Hematopoietic multipotent progenitor cell treated with erythropoietin and hydrocortisone succinate and interleukin-3 and kit ligand, for 4 days (in vitro differentiated cells): Measurements from ENCODE around the gene CABP4.

Source experiments
- DNase-seq: peaks from one replicate; pipeline ENCODE4 v3.0.0-alpha.2; 2015

The CABP4 gene

DNA sequence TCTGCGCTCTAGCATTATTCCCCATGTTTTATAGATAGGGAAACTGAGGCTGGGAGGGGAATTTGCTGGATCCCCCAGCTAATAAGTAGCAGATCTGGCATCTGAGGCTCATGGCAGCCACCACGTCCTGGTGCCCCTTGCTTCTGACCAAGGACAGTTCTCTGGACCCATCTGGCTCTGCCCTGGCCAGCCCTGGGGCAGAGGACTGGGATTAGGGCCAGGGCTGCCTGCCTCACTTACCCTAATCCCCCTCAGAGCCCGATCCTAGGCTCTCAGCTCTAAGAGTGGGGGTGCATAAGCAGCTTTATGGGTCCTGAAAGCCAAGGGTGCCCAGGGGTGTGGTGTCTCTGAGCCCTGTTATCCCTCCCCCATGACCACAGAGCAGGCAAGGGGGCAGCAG, at the start of gene CABP4:
Gene CABP4 (plus strand): TSS at position 301 of the 400 bp plus-strand sequence. CDS start 70 bp downstream, at position 371.
- no peak for DNase-seq

DNA sequence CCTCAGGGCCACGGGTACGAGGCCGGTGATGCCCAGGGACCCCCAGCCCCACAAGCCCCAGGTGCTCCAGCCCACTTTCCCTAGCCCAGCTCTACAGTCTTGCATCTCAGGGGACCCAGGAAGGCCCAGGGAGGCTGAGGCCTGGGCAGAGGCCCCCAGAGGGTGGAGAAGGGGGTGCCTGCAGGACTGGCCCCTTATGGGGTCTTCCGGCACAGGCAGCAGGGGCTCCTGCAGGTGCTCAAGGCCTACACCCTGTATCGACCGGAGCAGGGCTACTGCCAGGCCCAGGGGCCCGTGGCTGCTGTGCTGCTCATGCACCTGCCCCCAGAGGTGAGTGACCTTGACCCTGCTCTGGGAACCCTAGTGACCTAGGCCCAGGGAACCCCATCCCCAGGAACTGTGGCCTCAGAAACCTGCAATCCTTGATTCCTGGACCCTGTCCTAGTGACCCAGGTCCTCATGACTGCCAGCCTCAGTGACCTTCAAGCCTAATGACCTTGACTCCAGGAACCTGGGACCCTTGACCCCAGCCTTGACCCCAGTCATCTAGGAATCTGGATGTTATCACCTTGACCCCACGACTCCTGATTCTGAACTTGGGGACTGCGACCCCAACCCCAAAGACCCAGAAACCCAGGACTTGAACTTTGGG, 49.3 kb upstream of the CABP4 start:
- DNase-seq = no peak

DNA sequence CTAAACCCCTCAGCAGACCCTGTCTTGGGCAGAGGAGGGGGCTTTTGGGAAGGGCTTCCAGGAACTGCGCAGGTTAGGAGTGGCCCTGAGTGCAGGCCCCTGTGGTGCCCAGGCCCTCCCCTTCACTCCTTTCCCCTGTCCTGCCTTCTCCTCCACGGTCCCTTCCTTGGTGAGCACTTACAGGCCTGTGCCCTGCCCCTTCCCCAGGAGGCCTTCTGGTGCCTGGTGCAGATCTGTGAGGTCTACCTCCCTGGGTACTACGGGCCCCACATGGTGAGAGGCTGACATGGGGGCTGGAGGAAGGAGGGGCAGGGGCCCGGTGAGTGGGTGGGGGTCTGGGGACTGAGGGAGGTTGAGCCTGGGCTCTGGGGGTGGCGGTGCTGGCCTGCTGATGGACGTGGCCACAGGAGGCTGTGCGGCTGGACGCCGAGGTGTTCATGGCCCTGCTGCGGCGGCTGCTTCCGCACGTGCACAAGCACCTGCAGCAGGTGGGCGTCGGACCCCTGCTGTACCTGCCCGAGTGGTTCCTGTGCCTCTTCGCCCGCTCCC, 48.7 kb upstream of the CABP4 start:
- no peak for DNase-seq

DNA sequence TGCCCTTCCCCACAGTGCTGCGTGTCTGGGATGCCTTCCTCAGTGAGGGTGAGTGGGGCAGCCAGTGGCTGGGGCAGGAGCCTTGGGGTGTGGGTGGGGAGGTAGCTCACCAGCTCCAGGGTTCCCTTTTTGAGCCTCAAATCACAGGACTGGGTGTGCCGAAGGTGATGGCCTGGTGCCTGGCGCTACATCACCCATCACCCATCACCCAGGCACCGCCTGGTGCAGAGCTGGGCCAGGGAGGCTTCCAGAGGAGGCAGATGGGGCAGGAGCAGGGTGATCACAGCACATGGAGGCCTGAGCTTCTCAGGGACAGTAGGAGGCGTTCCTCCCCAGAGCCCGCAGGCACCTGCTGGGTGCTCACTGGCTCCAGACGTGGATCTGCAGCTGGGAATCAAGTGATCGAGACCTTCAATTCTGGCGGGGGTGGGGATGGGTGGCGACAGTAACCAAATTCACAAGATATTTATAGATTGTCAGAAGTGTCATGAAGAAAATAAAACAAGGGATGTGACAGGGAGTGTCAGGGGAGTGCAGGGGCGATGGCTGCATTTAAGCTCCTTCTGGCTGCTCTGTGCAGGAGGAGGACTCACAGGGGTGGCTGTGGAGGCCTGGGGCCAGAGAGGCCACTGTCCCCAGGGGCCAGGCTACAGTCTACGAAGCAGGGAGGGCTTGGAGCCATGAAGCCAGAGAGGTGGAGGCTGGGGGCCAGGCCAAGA, 48.0 kb upstream of the CABP4 start:
- DNase-seq = no peak

DNA sequence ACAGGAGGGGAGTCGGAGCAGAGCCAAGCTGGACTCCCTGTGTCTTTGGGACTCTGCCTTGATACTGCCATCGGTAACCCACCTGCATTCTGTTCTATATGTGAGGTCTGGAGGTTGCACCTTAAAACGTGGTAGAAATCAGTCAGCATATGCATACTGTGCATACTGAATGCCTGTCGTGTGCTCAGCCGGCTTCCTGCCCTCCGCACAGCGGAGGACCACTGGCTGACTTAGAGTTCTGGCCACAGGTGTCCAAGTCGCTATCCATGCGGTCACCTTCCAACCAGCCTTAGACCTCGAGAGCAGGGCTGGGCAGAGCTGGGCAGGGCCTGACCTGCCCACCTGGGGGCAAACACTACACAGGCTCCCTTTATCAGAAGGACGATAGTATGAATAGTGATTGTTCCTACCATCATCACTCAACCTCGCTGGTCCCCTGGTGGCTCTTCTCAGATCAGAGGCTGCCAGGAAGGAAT, 47.4 kb upstream of the CABP4 start:
- no peak for DNase-seq

DNA sequence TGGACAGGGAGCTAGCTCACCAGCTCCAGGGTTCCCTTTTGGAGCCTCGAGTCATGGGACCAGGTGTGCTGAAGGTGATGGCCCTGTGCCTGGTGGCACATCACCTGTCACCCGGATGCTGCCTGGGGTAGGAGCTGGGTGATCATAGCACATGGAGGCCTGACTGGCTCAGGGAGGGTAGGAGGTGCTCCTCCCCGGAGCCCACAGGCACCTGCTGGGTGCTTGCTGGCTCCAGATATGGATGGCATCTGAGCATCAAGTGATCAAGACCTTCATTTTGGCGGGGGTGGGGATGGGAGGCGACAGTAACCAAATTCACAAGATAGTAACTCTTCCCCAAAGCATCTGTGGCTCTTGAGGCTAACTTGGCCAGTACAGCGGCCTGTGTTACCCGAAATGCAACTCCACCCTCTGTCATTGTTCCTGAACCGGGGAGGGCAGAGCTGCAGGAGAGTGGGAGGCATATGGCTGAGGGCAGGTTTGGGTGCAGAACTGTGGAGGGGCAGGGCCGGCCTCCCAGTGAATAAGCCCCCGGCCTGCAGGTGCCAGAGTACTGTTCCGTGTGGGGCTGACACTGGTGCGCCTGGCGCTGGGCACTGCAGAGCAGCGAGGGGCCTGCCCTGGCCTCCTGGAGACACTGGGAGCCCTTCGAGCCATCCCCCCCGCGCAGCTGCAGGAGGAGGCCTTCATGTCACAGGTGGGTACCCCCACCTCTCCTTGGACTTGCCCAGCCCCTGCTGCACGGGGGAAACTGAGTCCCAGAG, 46.5 kb upstream of the CABP4 start:
- peak; percentile 62 for DNase-seq

DNA sequence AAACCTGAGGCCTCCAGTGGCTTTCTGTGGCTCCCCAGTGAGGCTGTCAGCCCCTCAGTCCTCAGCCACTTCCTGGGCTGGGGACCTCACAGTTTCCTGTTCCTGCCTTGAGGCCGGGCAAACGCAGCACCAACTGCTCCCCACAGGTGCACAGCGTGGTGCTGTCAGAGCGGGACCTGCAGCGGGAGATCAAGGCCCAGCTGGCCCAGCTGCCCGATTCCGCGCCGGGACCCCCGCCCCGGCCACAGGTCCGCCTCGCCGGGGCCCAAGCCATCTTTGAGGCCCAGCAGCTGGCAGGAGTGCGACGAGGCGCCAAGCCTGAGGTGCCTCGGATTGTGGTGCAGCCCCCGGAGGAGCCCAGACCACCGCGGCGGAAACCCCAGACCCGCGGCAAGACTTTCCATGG, 45.9 kb upstream of the CABP4 start:
- DNase-seq = peak; percentile 85

DNA sequence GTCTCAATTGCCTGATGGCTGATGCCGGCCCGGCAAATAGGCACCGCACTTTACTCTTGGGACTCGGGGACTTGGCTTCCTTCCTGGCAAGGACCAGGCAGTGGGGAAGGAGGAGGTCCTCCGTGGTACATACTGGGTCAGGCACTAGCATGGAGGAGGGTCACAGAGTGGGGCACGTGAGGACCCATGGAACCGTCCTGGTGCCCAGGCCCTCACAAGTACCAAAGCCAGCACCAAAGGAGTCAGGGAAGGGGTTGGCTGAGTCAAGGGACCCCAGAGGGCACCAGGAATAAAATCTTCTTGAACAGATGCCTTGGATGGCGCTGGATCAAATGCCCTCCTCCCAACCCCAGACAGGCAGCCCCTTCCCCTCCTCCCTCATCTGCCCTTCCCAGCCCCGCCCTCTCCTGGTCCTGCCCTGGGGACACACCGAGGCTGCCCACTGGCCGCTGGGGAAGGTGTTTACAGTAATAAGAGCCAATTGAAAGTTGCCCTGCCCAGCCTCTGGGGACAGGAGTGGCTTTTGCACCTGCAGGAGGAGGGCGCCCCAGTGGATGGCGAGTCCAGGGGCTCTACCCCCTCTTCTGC, 45.3 kb upstream of the CABP4 start:
- peak; percentile 42 for DNase-seq

DNA sequence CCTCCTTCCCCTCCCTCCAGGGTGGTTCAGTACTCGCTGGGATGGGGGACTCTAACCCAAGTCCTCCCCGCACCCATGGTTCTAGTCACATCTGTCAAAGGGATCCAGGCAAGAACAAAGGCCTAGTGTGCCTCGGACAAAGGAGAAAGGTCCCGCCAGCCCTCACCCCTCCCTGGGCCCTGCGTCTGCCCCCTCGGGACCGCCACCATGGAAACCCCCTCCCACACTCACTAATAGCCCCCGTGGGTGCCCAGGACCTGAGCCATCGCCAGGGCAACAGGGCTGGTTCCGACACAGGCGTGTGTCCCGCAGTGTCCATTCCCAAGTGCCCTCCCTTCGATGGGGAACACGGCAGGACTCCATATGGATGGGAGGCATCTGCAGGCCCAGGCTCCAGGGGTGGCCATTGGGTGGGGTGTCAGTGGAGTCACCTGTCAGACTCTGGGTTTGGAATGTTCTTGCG, 44.8 kb upstream of the CABP4 start:
- no peak for DNase-seq

DNA sequence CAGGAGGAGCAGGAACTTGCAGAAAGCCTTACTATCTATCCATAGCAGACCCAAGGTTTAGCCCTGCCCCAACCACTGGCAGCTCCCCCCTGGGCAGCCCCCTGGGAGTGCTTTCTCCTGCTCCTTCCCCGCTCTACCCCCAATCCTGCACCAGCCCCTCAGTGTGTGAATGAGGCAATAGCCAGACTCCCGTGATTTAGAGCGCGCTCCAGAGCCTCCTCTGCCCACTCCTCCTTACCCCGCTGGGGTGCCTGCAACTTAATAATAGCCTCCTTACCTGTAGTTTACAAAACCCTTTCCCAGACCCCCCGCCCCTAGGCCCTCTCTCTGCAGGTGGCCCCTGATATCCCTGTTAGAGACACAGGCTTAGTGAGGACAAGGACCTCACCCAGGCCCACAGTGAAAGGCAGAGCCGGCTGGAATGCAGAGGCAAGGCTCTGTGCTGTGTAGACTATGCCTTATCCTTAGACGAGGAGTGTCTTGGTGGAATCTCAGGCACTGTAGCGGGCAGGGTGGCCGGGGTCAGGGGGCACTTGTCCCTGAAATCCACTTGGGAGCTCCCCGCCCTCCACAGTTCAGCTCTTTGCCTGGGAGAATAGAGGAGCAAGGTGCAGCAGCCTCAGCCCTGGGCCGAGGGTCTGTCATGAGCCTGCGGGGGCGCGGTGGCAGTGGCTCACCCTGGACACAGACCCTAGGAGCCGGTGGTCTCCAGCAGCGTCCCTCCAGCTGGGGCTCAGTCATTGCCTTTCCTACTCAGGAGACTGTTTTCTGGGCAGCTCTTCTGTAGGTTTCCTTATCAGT, 44.0 kb upstream of the CABP4 start:
- DNase-seq = no peak

DNA sequence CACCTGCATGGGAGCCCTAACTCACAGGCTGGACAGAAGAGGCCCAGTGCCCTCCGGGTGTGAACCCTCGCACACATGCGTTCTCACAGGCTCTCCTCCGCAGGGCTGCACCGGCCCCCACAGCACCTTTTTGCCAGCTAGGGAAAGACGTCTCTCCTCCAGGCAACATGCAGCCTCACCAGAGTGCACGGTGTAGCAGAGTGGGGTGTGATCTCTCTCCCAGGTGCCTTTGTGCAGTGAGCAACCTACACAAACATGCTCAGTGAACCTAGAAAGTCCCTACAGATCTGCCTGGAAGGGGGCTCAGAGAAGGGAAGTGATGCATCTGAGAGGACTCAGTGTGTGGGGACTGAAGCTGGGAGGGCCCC, 43.4 kb upstream of the CABP4 start:
- no peak for DNase-seq

DNA sequence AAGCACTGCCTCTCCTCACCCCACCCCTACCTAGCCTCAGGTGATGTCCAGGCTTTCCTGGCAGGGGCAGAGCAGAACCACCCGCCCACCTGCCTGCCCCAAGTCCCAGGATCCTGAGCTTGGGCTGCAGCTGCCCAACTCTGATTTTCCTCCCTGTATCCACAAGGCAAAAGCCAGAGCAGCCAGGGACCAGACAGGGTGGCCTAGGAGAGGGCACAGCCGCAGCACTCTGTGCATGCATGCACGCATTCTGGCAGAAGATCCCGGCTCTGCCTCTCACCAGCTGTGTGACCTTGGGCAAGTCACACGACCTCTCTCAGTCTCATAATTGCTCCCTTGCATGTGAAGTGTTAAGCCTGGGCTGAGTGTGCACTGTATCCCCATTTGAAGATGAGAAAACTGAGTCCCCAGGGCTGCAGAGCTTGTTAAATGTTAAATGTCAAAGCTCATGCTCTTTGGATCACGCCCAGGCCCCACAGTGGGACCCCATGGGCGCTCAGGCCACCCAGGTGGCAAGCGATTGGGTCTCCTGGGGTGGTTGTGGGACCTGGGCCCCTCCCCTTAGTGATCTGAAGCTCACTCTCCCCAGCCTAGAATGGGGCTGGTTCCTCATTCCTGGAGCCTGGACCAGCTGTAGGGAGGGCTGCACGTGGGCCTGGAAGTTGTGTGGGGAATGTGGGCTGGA, 42.5 kb upstream of the CABP4 start:
- no peak for DNase-seq

DNA sequence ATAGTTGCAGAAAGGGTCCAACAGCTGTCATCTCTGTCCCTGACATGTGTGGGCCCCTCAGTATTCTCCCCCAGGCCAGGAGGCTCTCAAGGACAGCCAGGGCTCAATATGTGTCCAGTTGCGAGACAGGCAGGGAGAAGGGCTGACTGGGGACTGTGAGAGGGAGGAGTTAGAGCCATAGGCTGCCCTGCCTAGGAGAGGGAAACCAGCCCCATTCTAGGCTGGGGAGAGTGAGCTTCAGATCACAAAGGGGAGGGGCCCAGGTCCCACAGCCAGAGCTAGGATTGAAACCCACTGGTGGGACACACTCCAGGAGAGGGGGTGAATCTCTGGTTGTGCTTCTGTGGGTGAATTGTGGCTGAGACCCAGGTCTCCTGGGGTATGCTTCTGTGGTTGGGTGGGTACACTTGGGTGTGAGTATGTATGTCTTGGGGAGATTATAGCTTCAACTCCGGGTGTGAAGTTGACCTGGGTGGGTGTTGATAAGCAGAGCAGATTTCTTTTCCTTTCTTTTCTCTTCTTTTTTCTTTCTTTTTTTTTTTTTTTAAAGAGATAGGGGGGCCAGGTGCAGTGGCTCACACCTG, 41.8 kb upstream of the CABP4 start:
- DNase-seq = peak; percentile 92

DNA sequence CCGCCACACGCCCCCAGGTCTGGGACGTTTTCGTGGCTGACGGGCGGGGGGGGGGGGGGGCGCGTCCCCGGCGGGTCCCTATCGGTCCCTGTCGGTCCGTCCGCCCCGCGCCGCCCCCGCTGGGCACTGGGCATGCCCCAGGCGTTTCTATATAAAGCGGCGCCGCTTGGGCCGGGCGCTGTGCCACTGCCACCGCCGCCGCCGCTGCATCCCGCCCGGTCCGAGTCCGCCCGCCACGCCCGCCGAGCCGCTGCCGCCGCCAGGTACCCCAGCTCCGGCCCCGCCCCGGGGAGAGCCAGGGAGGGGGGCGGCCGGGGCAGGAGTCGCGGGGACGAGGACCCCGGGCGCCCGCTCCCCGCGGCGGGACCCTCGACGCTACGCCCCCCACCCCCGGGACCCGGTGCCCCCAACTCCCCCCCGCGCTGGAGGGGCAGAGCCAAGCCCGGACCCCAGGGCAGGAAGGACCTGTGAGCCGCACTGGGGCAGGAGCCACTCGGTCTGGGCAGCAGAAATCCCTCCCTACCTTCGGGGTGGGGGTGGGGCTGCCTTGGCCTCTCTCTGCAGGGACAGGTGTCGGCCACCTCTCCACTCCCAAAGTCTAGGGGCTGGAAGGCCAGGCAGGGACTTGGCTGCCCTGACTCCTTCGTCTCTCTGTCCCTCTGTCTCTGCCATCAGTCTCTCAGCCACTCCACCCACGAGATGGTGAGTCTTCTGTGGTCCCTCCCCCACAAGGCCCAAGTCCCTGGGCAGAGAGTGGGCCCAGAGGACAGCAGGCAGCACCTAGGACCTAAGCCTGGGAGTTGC, 39.5 kb upstream of the CABP4 start, which contains the start of gene CARNS1:
Gene CARNS1 (plus strand): TSS at position 178 of the 804 bp plus-strand sequence. CDS start 522 bp downstream, at position 700.
- DNase-seq = no peak

DNA sequence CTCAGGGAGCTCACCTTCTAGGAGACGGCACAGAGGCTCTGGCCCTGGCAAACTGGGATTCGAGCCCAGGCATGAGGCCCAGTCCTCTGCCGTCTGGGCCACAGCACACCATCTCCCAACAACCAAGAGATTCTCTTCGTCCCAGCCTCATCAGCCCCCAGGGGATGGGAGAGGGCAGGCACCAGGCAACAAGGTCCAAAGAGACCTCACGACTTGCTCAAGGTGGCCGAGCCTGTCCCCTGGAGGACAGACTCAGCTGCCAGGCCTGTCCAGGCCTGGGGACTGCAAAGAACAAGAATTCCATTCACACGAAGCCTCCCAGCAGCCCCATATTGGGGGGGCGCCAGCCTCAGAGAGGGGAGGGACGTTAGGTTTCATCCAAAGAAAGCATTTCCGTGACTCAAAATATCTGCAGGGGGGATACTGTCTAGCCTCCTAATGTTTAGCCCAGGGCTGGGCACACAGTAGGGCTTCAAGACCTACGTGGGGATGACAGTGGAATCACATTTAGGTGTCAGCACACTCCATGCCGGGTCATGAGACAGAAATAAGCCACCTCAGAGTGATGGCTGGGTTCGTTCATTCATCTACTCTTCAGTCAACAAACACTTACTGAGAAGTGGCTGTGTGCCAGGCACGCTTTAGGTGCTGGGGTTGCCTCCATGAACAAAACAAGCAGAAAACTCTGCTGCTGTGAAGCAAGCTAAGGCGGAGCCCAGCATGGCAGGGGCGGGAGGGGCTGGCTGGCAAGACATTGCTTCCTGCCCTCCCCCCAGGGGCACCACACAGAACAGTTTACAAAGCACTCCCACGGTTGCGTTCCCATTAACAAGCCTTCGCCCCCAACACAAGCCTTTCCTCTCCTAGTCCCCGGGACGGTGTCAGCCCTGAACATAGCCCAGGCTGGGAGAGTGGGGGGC, 38.5 kb upstream of the CABP4 start:
- DNase-seq = peak; percentile 87

DNA sequence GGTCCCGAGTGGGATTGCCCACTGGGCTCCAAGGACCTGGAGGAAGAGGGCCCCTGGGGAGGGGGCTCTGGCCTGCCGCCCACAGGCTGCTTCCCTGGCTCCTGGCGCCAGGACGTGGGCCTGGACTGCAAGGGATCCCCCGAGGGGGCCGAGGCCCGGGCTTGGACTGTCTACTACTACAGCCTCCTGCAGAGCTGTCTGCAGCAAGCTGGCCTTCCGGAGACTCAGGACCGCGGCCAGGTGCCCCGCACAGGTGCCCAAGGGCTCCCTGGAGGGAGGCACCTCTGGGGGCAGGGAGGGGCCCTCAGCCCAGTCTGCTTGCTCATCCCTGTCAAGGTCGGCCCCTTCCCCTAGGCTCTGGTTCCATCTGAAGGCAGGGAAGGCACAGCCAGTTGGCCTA, 37.7 kb upstream of the CABP4 start:
- DNase-seq = no peak

DNA sequence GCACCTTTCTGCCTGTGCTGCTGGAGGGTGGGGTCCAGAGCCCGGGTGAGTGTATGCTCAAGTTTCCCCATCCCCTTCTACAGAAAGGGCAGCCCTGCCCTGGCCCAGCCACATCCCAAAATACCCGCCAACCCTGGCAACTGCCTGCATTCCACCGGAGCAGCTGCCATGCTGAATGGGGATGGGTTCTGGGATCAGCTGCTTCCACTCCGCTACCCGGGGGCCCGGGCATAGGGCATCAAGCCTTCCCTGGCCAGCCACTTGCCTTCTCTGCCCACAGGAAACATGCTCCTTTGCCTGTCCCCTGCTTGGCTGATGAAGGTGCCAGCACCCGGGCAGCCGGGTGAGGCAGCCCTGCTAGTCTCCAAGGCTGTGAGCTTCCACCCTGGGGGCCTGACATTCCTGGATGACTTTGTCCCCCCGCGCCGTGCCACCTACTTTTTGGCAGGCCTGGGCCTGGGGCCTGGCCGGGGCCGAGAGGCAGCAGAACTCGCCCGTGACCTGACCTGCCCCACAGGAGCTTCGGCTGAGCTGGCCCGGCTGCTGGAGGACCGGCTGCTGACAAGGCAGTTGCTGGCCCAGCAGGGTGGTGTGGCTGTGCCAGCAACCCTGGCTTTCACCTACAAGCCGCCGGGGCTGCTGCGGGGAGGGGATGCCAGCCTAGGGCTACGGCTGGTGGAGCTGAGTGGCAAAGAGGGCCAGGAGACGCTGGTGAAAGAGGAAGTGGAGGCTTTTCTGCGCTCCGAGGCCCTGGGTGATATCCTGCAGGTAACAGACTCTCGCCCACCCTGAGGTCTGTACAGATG, 36.5 kb upstream of the CABP4 start:
- DNase-seq = peak; percentile 76
